Measurements from ENCODE around the gene ATP2B3.

The ATP2B3 gene

DNA sequence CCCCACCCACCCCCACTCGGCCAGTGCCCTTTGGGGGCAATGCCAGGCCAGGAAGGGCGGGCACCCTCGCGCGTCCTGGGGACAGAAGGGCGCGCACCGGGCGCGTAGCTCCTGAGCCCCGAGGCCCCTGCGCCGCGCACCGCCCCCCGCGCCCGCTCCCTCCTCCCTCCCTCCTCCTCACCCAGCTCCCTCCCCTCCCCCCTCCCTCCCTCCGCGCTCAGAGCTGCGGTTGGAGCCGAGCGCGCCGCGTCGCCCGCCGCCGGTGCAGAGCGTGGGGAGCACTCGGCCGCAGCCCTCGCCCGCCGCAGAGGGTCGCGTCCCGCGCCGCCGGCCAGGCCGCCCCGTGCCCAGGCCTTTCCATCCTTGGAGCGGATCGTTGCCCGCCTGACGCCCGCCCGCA is at the start of gene ATP2B3:
ATP2B3 (plus strand) TSS at position 220 of the 400 bp plus-strand sequence. CDS start 18,606 bp downstream, outside the sequence.
- Histone ChIP-seq H3K27me3 (ENCODE audit: low read depth, low read length) (peaks cover 10% of the 10 kb centered on the region), H3K4me3 (ENCODE audit: low read depth in 1 of 2, low read length in 2 of 2) (no peak within 1 kb of the TSS), H3K27ac (ENCODE audit: low read length) (no peak within 1 kb of the TSS), H3K4me1 (ENCODE audit: control insufficient read depth in 1 of 2, insufficient read depth in 2 of 2, low read length in 2 of 2) (peaks cover 0 to 10% of the 10 kb centered on the region in 2 donors), H3K9me3 (ENCODE audit: control insufficient read depth in 1 of 2, low read length in 2 of 2) (no peaks in the 10 kb centered on the region), H3K36me3 (ENCODE audit: control insufficient read depth in 1 of 2, insufficient read depth in 2 of 2, low read length in 2 of 2) (no peaks in the 10 kb centered on the region)

DNA sequence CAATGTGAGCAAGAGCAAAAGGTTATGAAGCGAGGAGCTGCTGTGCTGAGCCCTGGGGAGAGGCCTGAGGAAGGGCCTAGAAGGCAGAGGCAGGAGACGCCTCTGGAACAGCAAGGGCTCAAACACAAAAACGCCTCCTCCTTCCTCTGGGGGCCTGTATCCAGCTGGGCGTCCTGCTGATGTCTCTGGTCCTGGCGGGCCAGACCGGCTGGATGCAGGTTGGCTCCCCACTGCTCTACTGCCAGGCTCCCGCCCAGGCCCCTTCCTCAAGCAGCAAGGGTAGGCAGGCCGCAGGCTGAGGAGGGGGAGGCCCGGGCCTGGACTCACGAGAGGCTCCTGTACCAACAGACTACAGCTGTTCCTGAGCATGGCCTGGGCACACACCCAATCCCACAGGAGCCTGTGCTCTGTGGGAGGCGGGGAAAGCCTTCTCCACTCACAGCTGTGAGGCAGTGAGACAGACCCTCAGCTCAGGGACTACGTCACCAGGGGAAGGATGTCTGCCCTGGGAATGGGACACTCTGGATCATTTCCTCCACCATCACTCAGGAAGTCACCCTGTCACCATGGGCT is 49.3 kb upstream of the ATP2B3 start:
- Histone ChIP-seq H3K36me3 (ENCODE audit: control insufficient read depth in 1 of 2, insufficient read depth in 2 of 2, low read length in 2 of 2) (peaks cover 0 to 9% of the 10 kb centered on the region in 2 donors), H3K27ac (ENCODE audit: low read length) (no peak overlapping the region), H3K4me3 (ENCODE audit: low read depth in 1 of 2, low read length in 2 of 2) (no peak overlapping the region), H3K27me3 (ENCODE audit: low read depth, low read length) (no peaks in the 10 kb centered on the region), H3K4me1 (ENCODE audit: control insufficient read depth in 1 of 2, insufficient read depth in 2 of 2, low read length in 2 of 2) (peaks cover 0 to 16% of the 10 kb centered on the region in 2 donors), H3K9me3 (ENCODE audit: control insufficient read depth in 1 of 2, low read length in 2 of 2) (no peaks in the 10 kb centered on the region)

DNA sequence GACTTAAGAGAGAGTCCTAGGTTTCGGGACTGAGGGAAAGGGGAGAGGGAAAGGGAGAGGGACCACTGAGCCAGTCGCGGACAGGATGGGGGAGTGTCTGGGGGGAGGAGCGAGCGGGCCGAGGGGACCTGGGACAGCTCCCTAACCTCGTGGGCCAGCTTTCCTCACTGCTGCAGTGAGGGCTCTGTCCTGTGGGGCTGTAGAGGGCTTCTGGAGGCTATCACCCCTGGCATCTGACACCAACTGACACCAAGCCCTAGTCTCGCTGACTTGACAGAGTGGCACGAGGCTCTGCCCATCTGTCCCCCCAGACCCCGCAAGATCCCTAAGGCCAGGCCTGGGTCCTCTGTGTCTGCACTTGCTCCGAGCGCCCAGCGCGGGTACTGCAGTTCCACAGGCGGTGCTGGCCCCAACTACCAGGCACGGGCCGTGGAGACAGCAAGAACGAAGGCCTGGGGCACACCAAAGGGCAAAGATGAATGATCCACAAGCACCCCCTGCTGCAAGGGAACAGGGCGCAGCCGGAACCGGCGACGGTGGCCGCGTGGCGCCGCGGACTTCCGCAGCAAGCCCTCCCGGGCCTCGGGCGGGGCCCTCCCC is 47.5 kb upstream of the ATP2B3 start:
- Histone ChIP-seq H3K27me3 (ENCODE audit: low read depth, low read length) (no peaks in the 10 kb centered on the region), H3K4me3 (ENCODE audit: low read depth in 1 of 2, low read length in 2 of 2) (peak overlapping the region; percentile 68 to 75), H3K27ac (ENCODE audit: low read length) (peak overlapping the region; percentile 39), H3K4me1 (ENCODE audit: control insufficient read depth in 1 of 2, insufficient read depth in 2 of 2, low read length in 2 of 2) (peaks cover 0 to 19% of the 10 kb centered on the region in 2 donors), H3K9me3 (ENCODE audit: control insufficient read depth in 1 of 2, low read length in 2 of 2) (no peaks in the 10 kb centered on the region), H3K36me3 (ENCODE audit: control insufficient read depth in 1 of 2, insufficient read depth in 2 of 2, low read length in 2 of 2) (peaks cover 0 to 3% of the 10 kb centered on the region in 2 donors)

- peak within 1 kb of the TSS; percentile 68 to 75 for H3K4me3 ChIP-seq (ENCODE audit: low read depth in 1 of 2, low read length in 2 of 2)
- no peaks in the 10 kb centered on the region for H3K27me3 ChIP-seq (ENCODE audit: low read depth, low read length)
- peaks cover 0 to 19% of the 10 kb centered on the region in 2 donors for H3K4me1 ChIP-seq (ENCODE audit: control insufficient read depth in 1 of 2, insufficient read depth in 2 of 2, low read length in 2 of 2)
- peak within 1 kb of the TSS; percentile 39 for H3K27ac ChIP-seq (ENCODE audit: low read length)
- H3K36me3 ChIP-seq (ENCODE audit: control insufficient read depth in 1 of 2, insufficient read depth in 2 of 2, low read length in 2 of 2) = peaks cover 0 to 3% of the 10 kb centered on the region in 2 donors
- H3K9me3 ChIP-seq (ENCODE audit: control insufficient read depth in 1 of 2, low read length in 2 of 2) = no peaks in the 10 kb centered on the region
Measured at GRCh38 chrX:153470411-153471363, 46.8 kb upstream of the ATP2B3 start, which contains the start of gene HAUS7. Gene HAUS7, minus strand, starts transcription at chrX:153470576. Its CDS starts 19 bp downstream, at chrX:153470557.

- Histone ChIP-seq H3K36me3 (ENCODE audit: control insufficient read depth in 1 of 2, insufficient read depth in 2 of 2, low read length in 2 of 2) (no peaks in the 10 kb centered on the region), H3K4me1 (ENCODE audit: control insufficient read depth in 1 of 2, insufficient read depth in 2 of 2, low read length in 2 of 2) (peaks cover 0 to 19% of the 10 kb centered on the region in 2 donors), H3K4me3 (ENCODE audit: low read depth in 1 of 2, low read length in 2 of 2) (no peak overlapping the region), H3K27me3 (ENCODE audit: low read depth, low read length) (no peaks in the 10 kb centered on the region), H3K27ac (ENCODE audit: low read length) (no peak overlapping the region), H3K9me3 (ENCODE audit: control insufficient read depth in 1 of 2, low read length in 2 of 2) (no peaks in the 10 kb centered on the region)
Measured at GRCh38 chrX:153471663-153472280, 45.7 kb upstream of the ATP2B3 start.

DNA sequence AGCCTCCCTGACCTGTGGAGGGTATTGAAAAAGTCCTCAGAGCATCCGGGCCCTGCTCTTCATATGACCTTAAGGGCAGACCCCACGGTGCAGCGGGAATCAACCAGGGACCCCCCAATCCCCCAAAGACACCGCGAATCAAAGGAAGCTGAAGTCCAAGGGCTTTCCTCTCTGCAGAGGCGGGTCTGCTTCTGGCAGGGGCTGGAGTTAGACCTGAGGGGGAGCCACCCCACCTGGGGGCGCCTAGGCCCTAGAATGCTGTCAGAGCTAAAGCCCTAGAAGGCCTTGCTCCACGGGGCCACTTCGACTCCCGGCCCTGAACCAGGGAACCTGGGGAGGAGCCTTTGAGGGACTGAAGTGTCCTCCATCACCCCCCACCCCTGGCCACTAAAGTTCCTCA is 44.3 kb upstream of the ATP2B3 start:
- Histone ChIP-seq H3K27ac (ENCODE audit: low read length) (no peak overlapping the region), H3K27me3 (ENCODE audit: low read depth, low read length) (no peaks in the 10 kb centered on the region), H3K4me1 (ENCODE audit: control insufficient read depth in 1 of 2, insufficient read depth in 2 of 2, low read length in 2 of 2) (peaks cover 0 to 19% of the 10 kb centered on the region in 2 donors)

GRCh38 chrX:153474266-153474665 is 43.2 kb upstream of the ATP2B3 start:
- H3K27me3 ChIP-seq (ENCODE audit: low read depth, low read length) = no peaks in the 10 kb centered on the region
- peaks cover 0 to 14% of the 10 kb centered on the region in 2 donors for H3K4me1 ChIP-seq (ENCODE audit: control insufficient read depth in 1 of 2, insufficient read depth in 2 of 2, low read length in 2 of 2)
- no peak overlapping the region for H3K4me3 ChIP-seq (ENCODE audit: low read depth in 1 of 2, low read length in 2 of 2)
- no peak overlapping the region for H3K27ac ChIP-seq (ENCODE audit: low read length)
- no peaks in the 10 kb centered on the region for H3K36me3 ChIP-seq (ENCODE audit: control insufficient read depth in 1 of 2, insufficient read depth in 2 of 2, low read length in 2 of 2)
- H3K9me3 ChIP-seq (ENCODE audit: control insufficient read depth in 1 of 2, low read length in 2 of 2) = no peaks in the 10 kb centered on the region

More for the DNA sequence above, 44.3 kb upstream of the ATP2B3 start:
- H3K36me3 ChIP-seq (ENCODE audit: control insufficient read depth in 1 of 2, insufficient read depth in 2 of 2, low read length in 2 of 2) = no peaks in the 10 kb centered on the region
- no peaks in the 10 kb centered on the region for H3K9me3 ChIP-seq (ENCODE audit: control insufficient read depth in 1 of 2, low read length in 2 of 2)
- H3K4me3 ChIP-seq (ENCODE audit: low read depth in 1 of 2, low read length in 2 of 2) = no peak overlapping the region

DNA sequence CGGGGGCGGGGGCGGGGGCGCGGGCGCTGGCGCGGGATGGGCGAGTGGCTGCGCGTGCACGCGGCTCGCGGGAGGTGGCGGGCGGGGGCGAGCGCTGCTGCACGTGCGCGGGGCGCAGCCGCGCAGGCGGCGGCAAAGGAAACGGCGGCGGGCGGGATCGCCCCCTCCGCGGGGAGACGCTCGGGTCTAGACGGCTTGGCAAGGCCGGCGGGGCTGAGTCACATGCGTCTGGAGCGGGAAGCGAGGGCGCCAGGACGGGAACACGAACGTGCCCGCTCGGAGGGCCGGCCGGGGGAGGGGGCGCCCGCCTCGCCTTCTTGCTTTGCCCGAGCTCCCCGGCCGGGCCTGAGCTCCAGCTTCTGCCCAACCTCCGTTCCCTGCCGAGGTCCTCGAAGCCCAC is 42.7 kb upstream of the ATP2B3 start:
- Histone ChIP-seq H3K27ac (ENCODE audit: low read length) (no peak overlapping the region), H3K4me1 (ENCODE audit: control insufficient read depth in 1 of 2, insufficient read depth in 2 of 2, low read length in 2 of 2) (peaks cover 0 to 9% of the 10 kb centered on the region in 2 donors), H3K4me3 (ENCODE audit: low read depth in 1 of 2, low read length in 2 of 2) (no peak overlapping the region), H3K9me3 (ENCODE audit: control insufficient read depth in 1 of 2, low read length in 2 of 2) (no peaks in the 10 kb centered on the region), H3K36me3 (ENCODE audit: control insufficient read depth in 1 of 2, insufficient read depth in 2 of 2, low read length in 2 of 2) (no peaks in the 10 kb centered on the region), H3K27me3 (ENCODE audit: low read depth, low read length) (no peaks in the 10 kb centered on the region)

- Histone ChIP-seq H3K4me1 (ENCODE audit: control insufficient read depth in 1 of 2, insufficient read depth in 2 of 2, low read length in 2 of 2) (peaks cover 0 to 7% of the 10 kb centered on the region in 2 donors), H3K9me3 (ENCODE audit: control insufficient read depth in 1 of 2, low read length in 2 of 2) (no peaks in the 10 kb centered on the region), H3K36me3 (ENCODE audit: control insufficient read depth in 1 of 2, insufficient read depth in 2 of 2, low read length in 2 of 2) (no peaks in the 10 kb centered on the region), H3K27me3 (ENCODE audit: low read depth, low read length) (no peaks in the 10 kb centered on the region), H3K27ac (ENCODE audit: low read length) (no peak overlapping the region), H3K4me3 (ENCODE audit: low read depth in 1 of 2, low read length in 2 of 2) (no peak overlapping the region)
Measured at GRCh38 chrX:153475271-153475670, 42.2 kb upstream of the ATP2B3 start.

DNA sequence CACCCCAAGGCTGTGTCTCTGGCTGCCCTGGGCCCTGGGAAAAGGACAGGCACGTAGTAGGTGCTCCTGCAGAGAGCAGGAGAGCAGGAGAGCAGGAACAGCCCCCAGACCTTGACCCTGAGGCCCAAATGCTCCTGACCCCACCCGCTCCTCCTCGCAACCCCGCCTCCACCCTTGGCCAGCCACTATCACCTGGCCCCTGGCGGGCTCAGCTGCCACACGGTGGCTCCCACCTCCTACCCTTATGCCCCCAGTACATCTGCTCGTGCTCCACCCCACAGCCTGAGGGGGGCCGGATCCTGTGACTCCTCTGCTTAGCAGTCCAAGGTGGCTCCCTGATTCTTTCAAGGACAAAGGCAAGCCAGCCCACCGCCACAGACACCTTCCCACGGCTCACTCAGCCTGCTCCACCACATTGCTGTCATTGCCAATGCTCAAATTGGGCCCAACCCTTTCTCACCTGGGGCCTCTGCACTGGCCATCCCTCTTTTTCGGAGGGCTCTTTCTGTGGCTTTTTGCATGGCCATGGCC is 41.6 kb upstream of the ATP2B3 start:
- H3K27ac ChIP-seq (ENCODE audit: low read length) = no peak overlapping the region
- H3K4me3 ChIP-seq (ENCODE audit: low read depth in 1 of 2, low read length in 2 of 2) = no peak overlapping the region
- H3K4me1 ChIP-seq (ENCODE audit: control insufficient read depth in 1 of 2, insufficient read depth in 2 of 2, low read length in 2 of 2) = peaks cover 0 to 7% of the 10 kb centered on the region in 2 donors
- H3K27me3 ChIP-seq (ENCODE audit: low read depth, low read length) = no peaks in the 10 kb centered on the region
- H3K9me3 ChIP-seq (ENCODE audit: control insufficient read depth in 1 of 2, low read length in 2 of 2) = no peaks in the 10 kb centered on the region
- H3K36me3 ChIP-seq (ENCODE audit: control insufficient read depth in 1 of 2, insufficient read depth in 2 of 2, low read length in 2 of 2) = no peaks in the 10 kb centered on the region
